ENCODE results near the gene AUTS2.

GRCh38 chr7:69631131-69631530 is 32.9 kb downstream of the AUTS2 start:
- no peak for TF ChIP-seq POLR2AphosphoS5 (IDR thresholded peaks at IDR 0.05; ENCODE audit: insufficient read depth in 1 of 2, low read depth in 1 of 2)
- TF ChIP-seq, protein P1, sequence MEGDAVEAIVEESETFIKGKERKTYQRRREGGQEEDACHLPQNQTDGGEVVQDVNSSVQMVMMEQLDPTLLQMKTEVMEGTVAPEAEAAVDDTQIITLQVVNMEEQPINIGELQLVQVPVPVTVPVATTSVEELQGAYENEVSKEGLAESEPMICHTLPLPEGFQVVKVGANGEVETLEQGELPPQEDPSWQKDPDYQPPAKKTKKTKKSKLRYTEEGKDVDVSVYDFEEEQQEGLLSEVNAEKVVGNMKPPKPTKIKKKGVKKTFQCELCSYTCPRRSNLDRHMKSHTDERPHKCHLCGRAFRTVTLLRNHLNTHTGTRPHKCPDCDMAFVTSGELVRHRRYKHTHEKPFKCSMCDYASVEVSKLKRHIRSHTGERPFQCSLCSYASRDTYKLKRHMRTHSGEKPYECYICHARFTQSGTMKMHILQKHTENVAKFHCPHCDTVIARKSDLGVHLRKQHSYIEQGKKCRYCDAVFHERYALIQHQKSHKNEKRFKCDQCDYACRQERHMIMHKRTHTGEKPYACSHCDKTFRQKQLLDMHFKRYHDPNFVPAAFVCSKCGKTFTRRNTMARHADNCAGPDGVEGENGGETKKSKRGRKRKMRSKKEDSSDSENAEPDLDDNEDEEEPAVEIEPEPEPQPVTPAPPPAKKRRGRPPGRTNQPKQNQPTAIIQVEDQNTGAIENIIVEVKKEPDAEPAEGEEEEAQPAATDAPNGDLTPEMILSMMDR (IDR thresholded peaks at IDR 0.05) = no peak

All from vagina (tissue), 2 donors.